NB4 (cell line): ENCODE results near the gene WDR11.

Experiments used
- MYC ChIP-seq: IDR thresholded peaks from 2 replicates; pipeline ENCODE4 v1.6.1; 2011; ENCODE audit warnings: low read depth, low read length
- TF ChIP-seq, protein P1 (sequence below): IDR thresholded peaks from one replicate; pipeline ENCODE4 v1.5.1; 2012; ENCODE audit warnings: low read depth, low read length

DNA sequence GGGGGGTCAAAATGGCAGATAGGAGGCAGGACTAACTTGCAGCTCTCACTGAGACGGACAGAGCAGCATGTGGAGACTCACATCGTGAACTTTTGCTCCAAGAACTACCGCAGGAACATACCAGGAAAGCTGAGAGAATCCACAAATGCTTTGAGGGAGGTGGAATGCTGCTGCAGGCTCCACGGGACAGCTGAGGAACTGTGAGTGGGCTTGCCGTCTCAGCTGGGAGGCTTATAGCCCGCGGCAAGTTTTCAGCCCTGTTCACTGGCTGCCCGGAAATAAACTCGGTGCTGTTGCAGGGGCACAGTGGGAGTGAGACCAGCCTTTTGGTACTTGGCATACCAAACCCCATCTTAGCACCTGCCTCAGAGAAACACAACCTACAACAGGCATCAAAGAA is 19.1 kb upstream of the WDR11 start:
- TF ChIP-seq MYC, result no peak
- TF ChIP-seq, protein P1, sequence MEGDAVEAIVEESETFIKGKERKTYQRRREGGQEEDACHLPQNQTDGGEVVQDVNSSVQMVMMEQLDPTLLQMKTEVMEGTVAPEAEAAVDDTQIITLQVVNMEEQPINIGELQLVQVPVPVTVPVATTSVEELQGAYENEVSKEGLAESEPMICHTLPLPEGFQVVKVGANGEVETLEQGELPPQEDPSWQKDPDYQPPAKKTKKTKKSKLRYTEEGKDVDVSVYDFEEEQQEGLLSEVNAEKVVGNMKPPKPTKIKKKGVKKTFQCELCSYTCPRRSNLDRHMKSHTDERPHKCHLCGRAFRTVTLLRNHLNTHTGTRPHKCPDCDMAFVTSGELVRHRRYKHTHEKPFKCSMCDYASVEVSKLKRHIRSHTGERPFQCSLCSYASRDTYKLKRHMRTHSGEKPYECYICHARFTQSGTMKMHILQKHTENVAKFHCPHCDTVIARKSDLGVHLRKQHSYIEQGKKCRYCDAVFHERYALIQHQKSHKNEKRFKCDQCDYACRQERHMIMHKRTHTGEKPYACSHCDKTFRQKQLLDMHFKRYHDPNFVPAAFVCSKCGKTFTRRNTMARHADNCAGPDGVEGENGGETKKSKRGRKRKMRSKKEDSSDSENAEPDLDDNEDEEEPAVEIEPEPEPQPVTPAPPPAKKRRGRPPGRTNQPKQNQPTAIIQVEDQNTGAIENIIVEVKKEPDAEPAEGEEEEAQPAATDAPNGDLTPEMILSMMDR, result no peak
